Liver (tissue), 3 donors: ENCODE measurements around the gene CRISP3.

ENCODE experiments used
- ATF3 ChIP-seq: IDR thresholded peaks from 2 replicates; pipeline ENCODE4 v1.6.1; 2016; ENCODE audit warnings: antibody characterized with exemption
- CTCF ChIP-seq: fragments of 150-350 bp; IDR thresholded peaks from 2 replicates; pipeline ENCODE4 v1.5.1; 2017; ENCODE audit warnings: improper control_type of control experiment, low read depth, low read length; ENCODE audit not compliant: missing input control
- FOXA1 ChIP-seq: IDR thresholded peaks from 2 replicates; pipeline ENCODE4 v1.6.1; 2016; ENCODE audit warnings: antibody characterized with exemption
- JUND ChIP-seq, 2 donors: IDR thresholded peaks; 2 replicates each; pipeline ENCODE4 v1.6.1; 2016; ENCODE audit warnings: antibody characterized with exemption in 2 of 2
- MAX ChIP-seq: IDR thresholded peaks from 2 replicates; pipeline ENCODE4 v1.6.1; 2016; ENCODE audit warnings: antibody characterized with exemption
- RAD21 ChIP-seq, 2 donors: IDR thresholded peaks; 2 replicates each; pipeline ENCODE4 v1.6.1; 2016; ENCODE audit warnings: antibody characterized with exemption in 2 of 2, mild to moderate bottlenecking in 2 of 2
- REST ChIP-seq: IDR thresholded peaks from 2 replicates; pipeline ENCODE4 v1.6.1; 2016; ENCODE audit warnings: antibody characterized with exemption, mild to moderate bottlenecking
- RXRA ChIP-seq, 2 donors: IDR thresholded peaks; 2 replicates each; pipeline ENCODE4 v1.6.1; 2017 to 2018; ENCODE audit warnings: antibody characterized with exemption in 2 of 2, mild to moderate bottlenecking in 1 of 2
- SP1 ChIP-seq: IDR thresholded peaks from 2 replicates; pipeline ENCODE4 v1.6.1; 2018; ENCODE audit warnings: antibody characterized with exemption, mild to moderate bottlenecking
- TAF1 ChIP-seq: conservative IDR thresholded peaks from 2 replicates; pipeline ENCODE4 v1.6.1; 2016; ENCODE audit warnings: antibody characterized with exemption, mild to moderate bottlenecking
- YY1 ChIP-seq: IDR thresholded peaks from 2 replicates; pipeline ENCODE4 v1.6.1; 2016; ENCODE audit warnings: antibody characterized with exemption, mild to moderate bottlenecking
- ZBTB33 ChIP-seq: IDR thresholded peaks from 2 replicates; pipeline ENCODE4 v1.6.1; 2016; ENCODE audit warnings: antibody characterized with exemption
- donor health status: healthy.
- donor health status: healthy.

- TF ChIP-seq TAF1 (no peak), CTCF (no peak), FOXA1 (no peak), YY1 (no peak), ATF3 (no peak), REST (no peak), ZBTB33 (no peak), JUND (IDR thresholded peaks at IDR 0.05) (no peak), SP1 (no peak), RAD21 (IDR thresholded peaks at IDR 0.05) (no peak), MAX (no peak), RXRA (IDR thresholded peaks at IDR 0.05) (no peak)
Measured at GRCh38 chr6:49713346-49713745, 30.8 kb downstream of the CRISP3 start, which contains the start of gene CRISP2.
